Spleen (tissue), 3 donors: ENCODE measurements around the gene RLN2.

Experiments
- POLR2A ChIP-seq, 3 donors: fragments of 450-650 bp; IDR thresholded peaks; one replicate each; pipeline ENCODE4 v1.5.1; 2017; ENCODE audit warnings: antibody characterized with exemption in 3 of 3, mild to moderate bottlenecking in 1 of 3
- POLR2AphosphoS5 ChIP-seq, 3 donors: sonication (generic); formaldehyde crosslinking; IDR thresholded peaks; one replicate each; pipeline ENCODE4 v1.5.1; 2017; ENCODE audit warnings: antibody characterized with exemption in 3 of 3

GRCh38 chr9:5288591-5288990, 15.9 kb downstream of the RLN2 start:
- TF ChIP-seq POLR2AphosphoS5 (IDR thresholded peaks at IDR 0.05) = no peak
- no peak for TF ChIP-seq POLR2A (IDR thresholded peaks at IDR 0.05)
